GM19099 (cell line): ENCODE data around the gene OR5L2.

Source experiments
- POLR2A ChIP-seq: IDR thresholded peaks from 3 replicates; pipeline ENCODE4 v1.6.1; 2011; ENCODE audit warnings: low read depth; ENCODE audit not compliant: insufficient read length; ENCODE audit errors: extremely low read depth

OR5L2 gene

DNA sequence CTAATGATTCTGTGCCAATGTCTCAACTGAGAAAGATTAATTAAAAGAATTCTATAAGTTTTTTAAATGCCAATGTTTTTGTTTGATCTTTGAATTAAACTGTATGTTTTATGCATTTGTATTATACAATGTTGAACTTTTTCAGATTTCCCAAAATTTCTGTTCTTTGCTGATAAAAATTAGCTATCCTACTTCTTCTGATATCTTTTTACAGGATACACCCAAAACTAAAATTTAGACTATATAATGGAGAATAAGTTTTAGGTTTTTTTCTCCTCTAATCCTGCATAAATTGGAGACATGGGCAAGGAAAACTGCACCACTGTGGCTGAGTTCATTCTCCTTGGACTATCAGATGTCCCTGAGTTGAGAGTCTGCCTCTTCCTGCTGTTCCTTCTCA, at the start of gene OR5L2:
Gene OR5L2 (plus strand): TSS at position 301 of the 400 bp plus-strand sequence. CDS start 0 bp downstream, at position 301.
- no peak for TF ChIP-seq POLR2A

DNA sequence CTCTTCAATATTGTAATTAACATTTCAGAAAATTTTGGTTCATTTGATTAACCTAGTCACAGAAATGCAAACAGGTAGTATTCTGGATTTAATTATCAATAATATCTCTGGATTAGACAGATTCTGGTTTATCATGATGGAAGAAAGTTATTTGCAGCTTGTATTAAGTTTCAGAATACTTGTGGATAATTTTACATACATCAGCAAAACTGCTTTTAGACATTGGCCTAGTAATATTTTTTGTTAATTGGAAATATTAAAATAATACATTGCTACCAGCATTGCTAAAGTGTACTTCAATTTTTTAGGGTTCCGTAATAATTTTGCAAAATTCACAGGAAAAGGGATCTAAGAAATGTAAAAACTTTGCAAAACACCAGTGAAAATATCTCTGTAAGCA, 35.4 kb upstream of the OR5L2 start:
- no peak for TF ChIP-seq POLR2A

DNA sequence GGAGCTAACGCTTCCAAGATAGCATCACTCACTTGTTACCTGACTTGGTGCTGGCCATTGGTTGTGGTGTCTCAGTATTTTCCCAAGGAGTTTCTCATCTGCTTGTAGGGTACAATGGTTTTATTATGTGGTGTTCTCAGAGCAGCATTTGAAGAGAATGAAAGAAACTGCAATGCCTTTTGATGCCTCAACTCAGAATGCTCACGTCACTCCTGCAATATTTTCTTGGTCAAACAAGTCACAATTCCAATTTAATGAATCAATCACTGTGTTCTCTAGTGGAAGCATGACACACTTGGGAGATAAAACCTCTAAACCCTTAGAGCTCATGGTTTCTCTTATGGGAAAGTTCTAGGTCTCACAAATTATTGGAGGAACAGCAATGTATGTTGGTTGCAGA, 33.7 kb upstream of the OR5L2 start:
- TF ChIP-seq POLR2A = no peak

DNA sequence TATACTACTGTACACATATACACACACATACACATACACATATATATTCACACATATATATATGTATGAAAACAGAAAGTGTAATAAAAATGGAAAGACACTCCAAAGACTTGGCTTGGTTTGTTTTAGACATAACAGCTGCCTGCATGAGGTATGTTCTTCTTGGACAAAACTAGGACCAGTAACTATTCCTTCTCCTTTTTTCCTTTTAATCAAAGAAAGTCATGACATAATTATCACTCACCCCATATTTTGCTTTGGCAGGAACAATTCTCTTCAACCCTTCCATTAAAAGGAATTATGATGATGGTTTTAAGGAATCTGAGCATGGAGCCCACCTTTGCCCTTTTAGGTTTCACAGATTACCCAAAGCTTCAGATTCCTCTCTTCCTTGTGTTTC, 31.8 kb upstream of the OR5L2 start, which contains the start of gene OR5D14:
Gene OR5D14 (plus strand): TSS at position 301 of the 400 bp plus-strand sequence. CDS start 0 bp downstream, at position 301.
- no peak for TF ChIP-seq POLR2A

DNA sequence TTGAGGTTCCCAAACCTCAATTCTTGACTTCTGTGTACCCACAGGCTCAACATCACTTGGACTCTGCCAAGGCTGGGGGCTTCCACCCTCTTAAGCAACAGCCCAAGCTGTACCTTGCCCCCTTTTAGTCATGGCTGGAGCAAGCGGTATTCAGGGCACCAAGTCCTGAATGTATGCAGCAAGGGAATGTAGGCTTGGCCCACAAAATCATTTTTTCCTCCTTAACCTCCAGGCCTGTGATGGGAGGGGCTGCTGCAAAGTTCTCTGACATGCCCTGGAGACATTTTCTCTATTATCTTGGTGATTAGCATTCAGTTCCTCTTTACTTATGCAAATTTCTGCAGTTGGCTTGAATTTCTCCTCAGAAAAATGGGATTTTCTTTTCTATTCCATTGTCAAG, 20.8 kb upstream of the OR5L2 start:
- TF ChIP-seq POLR2A = no peak

DNA sequence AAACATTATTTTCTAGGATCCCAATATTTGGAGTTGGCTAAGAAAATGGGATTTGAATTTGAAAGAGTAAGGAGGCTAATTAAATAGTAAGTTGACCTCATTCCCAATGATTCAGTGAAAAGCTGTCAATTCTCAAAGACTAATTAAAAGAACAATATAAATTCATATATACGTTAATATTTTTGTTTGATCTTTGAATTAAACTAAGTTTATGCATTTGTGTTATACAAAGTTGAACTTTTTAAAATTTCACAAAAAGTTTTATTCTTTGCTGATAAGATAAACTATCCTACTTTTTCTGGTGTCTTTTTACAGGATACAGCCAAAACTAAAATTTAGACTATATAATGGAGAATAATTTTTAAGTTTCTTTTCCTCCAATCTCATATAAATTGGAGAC, 16.0 kb upstream of the OR5L2 start, which contains the start of gene OR5L1:
Gene OR5L1 (plus strand): TSS at position 301 of the 400 bp plus-strand sequence. CDS start 100 bp downstream, outside the sequence.
- TF ChIP-seq POLR2A = no peak

DNA sequence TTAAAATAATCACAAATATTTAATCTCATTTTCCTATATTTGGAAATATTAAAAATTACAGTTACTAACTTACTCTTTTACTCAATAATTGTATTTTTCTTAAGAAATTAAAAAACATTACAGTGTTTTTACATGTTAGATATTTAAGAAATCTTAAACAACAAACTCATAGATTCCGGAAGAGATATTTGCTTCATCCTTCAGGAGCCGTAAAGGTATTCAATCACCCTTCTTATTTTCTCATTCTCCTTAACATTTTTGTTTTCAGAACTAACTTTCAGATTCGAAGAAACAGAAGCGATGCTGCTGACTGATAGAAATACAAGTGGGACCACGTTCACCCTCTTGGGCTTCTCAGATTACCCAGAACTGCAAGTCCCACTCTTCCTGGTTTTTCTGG, 7.7 kb upstream of the OR5L2 start, which contains the start of gene OR5D18:
Gene OR5D18 (plus strand): TSS at position 301 of the 400 bp plus-strand sequence. CDS start 0 bp downstream, at position 301.
- no peak for TF ChIP-seq POLR2A

DNA sequence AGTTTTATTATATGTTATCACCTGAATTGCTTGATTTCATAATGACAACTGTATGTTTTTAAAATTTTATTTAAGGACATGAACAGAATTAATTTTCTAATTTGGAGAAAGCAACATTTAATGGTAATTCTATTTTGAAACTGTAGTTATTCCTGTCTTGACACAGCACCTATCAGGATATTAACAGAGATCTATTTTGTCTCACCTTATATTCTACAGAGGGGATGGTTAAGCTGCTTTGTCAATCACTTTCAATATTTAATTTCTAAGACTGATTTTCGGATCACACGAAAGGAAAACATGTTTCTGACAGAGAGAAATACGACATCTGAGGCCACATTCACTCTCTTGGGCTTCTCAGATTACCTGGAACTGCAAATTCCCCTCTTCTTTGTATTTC, 11.4 kb downstream of the OR5L2 start, which contains the start of gene OR5D16:
Gene OR5D16 (plus strand): TSS at position 301 of the 400 bp plus-strand sequence. CDS start 0 bp downstream, at position 301.
- no peak for TF ChIP-seq POLR2A

DNA sequence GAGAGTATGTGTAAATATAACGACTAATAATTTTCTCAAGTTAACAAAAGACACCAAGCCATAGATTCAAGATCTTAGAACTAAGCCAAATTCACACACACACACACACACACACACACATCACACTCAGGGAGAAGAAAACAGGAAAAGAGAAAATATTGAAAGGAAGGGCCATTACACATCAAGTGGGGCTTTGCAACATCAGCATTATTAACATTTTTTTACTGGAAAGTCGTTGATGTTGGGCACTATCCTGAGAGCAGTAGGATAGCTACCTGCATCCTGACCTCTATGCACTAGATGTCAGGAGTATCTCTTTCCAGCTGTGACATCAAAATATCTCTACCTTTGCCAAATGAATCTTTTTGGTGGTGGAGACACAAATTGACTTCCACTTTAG, 20.4 kb downstream of the OR5L2 start:
- TF ChIP-seq POLR2A = no peak

DNA sequence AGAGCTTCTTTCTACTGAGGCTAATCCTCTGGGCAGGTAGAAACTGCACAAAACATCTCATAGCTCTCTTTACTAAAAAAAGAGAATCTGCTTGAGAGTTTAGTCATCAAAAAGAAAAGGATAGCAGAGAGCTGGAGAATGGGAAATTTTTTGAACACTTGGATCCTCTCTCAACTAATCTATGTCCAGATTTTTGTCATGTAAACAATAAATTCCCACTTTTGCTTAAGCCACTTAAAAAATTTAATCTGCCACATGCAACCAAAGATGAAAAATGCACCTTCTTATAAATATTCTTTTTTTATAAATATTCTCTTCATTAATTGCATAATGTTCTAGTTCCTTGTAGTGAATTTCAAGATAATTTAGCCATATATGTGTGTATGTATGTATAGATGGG, 22.0 kb downstream of the OR5L2 start:
- no peak for TF ChIP-seq POLR2A

DNA sequence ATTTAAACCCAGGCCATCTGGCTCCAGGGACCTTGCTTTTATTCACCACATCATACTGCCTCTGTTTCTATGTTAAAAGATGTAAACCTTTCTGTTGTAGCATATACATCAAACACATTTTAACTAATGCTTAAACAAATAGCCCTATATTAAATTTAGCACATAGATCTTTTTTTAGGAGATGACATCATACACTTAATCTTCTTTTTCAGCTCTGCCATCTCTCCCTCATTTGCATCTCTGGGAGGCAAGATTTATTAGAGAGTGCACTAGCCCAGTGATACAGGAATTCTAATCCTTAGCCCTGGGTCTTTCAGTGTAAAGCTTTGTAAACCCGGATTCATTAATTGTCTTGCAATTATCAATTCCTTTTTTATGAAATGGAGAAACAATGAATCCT, 25.1 kb downstream of the OR5L2 start:
- TF ChIP-seq POLR2A = no peak

DNA sequence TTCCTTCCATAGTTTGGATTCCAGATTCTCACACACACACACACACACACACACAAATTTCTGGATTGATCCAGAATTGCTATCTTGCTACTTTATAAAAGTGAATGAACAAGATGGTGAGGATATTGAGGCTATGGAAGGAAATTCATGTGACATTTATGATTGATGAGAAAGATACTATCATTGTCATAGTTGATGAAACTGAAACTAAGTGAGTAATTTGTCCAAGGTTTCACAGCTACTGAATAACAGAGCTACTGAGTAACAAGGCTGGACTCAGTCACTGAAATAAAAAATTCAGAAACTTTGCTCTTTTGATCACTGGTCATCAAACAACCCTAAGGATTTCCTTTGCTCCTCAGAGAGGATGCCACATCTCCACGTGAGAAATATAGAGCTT, 27.7 kb downstream of the OR5L2 start:
- no peak for TF ChIP-seq POLR2A
